ENCODE measurements around the gene ARMH4. TPM values are rescaled to one million over a fixed set of nuclear protein-coding genes. Genes with fewer than 3 reads are reported as not detected.

The ARMH4 gene
- total RNA-seq, 1 experiment from 2014 or later, result 42.6 TPM

- H3K18ac ChIP-seq (ENCODE audit: insufficient read length, low read depth, low read length), result no peak overlapping the region
- H3K79me2 ChIP-seq (ENCODE audit: insufficient read depth, low read length), result no peaks in the 10 kb centered on the region
- H3K4me1 Mint-ChIP-seq, result peaks cover 0 to 6% of the 10 kb centered on the region in 2 experiments; a peak in 1 of 4 replicates
- no peaks in the 10 kb centered on the region for H3K23me2 ChIP-seq (ENCODE audit: insufficient read length, low read depth, low read length, poor library complexity, severe bottlenecking)
- H2AFZ ChIP-seq (ENCODE audit: low read length), result no peak overlapping the region
- H3T11ph ChIP-seq (ENCODE audit: low read length), result no peak overlapping the region
- no peak for TF ChIP-seq CTCF (conservative IDR thresholded peaks at IDR 0.05)
- H3K27ac Mint-ChIP-seq, result no peak overlapping the region; a peak in 1 of 7 replicates
- no peak overlapping the region for H4K8ac ChIP-seq (replicated peaks; ENCODE audit: insufficient read length, low read depth, low read length)
- H3K27ac ChIP-seq (ENCODE audit: insufficient read length, low read depth, low read length), result no peak overlapping the region
- no peak overlapping the region for H2BK5ac ChIP-seq (ENCODE audit: insufficient read length, low read length)
- H3K27me3 ChIP-seq (ENCODE audit: insufficient read depth, low read length), result no peaks in the 10 kb centered on the region
- no peak overlapping the region for H2BK120ac ChIP-seq (ENCODE audit: low read depth, low read length, poor library complexity, severe bottlenecking)
- H4K5ac ChIP-seq (ENCODE audit: insufficient read length, low read depth, low read length), result no peak overlapping the region
- DNase-seq, result no peak
- H3K9ac ChIP-seq (ENCODE audit: extremely low read depth, insufficient read length, low read length), result no peak overlapping the region
- H3K4me2 ChIP-seq (ENCODE audit: insufficient read depth, insufficient read length, low read length), result no peak overlapping the region
- no peak overlapping the region for H3K23ac ChIP-seq (ENCODE audit: insufficient read length, low read depth, low read length)
- no peaks in the 10 kb centered on the region for H3K9me3 ChIP-seq (ENCODE audit: control insufficient read depth, low read depth, low read length)
- no peak overlapping the region for H3K56ac ChIP-seq (ENCODE audit: insufficient read length, low read depth, low read length)
- no peak overlapping the region for H3K4ac ChIP-seq (ENCODE audit: low read depth, low read length)
- no peaks in the 10 kb centered on the region for H3K79me1 ChIP-seq (ENCODE audit: insufficient read depth, low read depth, low read length, poor library complexity, severe bottlenecking)
- no peaks in the 10 kb centered on the region for H4K20me1 ChIP-seq (ENCODE audit: control insufficient read depth, insufficient read depth, insufficient read length)
- H2BK20ac ChIP-seq (ENCODE audit: low read depth, low read length, poor library complexity, severe bottlenecking), result no peak overlapping the region
- no peak overlapping the region for H2BK15ac ChIP-seq (ENCODE audit: low read depth, low read length)
- no peaks in the 10 kb centered on the region for H3K9me3 Mint-ChIP-seq
- H3K4me1 ChIP-seq (ENCODE audit: insufficient read depth, low read length), result no peaks in the 10 kb centered on the region
- H3K36me3 Mint-ChIP-seq (ENCODE audit: insufficient read depth in 1 of 3, low read depth in 3 of 3), result no peaks in the 10 kb centered on the region
- no peak overlapping the region for H3K14ac ChIP-seq (ENCODE audit: insufficient read depth, low read length)
- WGBS (ENCODE audit: extremely low coverage, insufficient read length, low lambda C conversion rate), result no CpG with 5 or more reads among the region's 5 CpGs
- no peaks in the 10 kb centered on the region; the same call in 1 of the 2 replicates for H3K27me3 Mint-ChIP-seq (ENCODE audit: low read depth)
- no peak overlapping the region for H2AK5ac ChIP-seq (ENCODE audit: insufficient read length, low read length)
- H2BK12ac ChIP-seq (ENCODE audit: insufficient read length, low read depth, low read length), result no peak overlapping the region
- H3K4me3 Mint-ChIP-seq, result no peak overlapping the region
- H4K91ac ChIP-seq (ENCODE audit: insufficient read length, low read depth, low read length), result no peak overlapping the region
Measured at GRCh38 chr14:58177125-58177524, 25.1 kb upstream of the ARMH4 start.

Data from H9 (cell line).